ENCODE measurements around the gene CFAP74. TPM values are rescaled to one million over a fixed set of nuclear protein-coding genes. Genes with fewer than 3 reads are reported as not detected.

The CFAP74 gene
- polyA plus RNA-seq, 1 donor (not counting 4 experiments of a cell fraction or from before 2014, with no cell fraction given): not detected

DNA sequence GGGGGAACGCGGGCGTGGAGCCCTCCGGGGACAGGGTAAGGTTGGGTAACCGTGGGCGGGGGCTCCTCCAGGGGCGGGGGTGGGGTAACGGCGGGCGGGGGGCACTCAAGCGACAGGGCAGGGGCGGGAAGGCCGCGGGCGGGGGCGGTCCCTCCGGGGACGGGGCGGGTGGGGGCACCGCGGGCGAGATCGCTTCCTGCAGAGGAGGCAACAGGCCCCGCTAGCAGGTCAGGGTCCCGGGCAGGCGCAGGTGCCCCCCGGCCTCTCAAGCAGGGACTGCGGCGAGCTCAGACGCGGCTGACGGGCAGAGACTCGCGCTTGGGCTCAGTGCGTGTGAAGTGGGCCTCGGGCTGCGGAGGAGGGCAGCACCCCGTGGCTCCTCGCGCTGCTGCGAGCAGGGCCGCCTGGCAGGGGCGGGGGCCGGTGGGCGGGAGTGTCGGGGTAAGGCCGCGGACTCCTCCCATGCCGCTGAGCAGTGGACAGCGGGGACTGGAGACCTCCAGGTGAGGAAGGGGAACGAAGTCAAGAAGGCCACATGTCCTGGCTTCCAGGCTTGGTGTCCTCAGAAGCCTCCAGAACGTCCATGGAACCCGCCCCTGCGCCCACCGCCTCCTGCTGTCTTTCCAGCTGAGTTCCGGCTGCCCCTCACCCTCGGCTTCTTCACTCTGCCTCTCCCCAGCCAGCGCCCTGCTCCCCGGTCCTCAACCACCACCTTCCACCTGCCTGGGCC, 112.1 kb downstream of the CFAP74 start:
- Histone ChIP-seq H3K9ac (ENCODE audit: control insufficient read depth, extremely low read depth, insufficient read depth, low read length) (peak overlapping the region; percentile 84), H3K4me3 (ENCODE audit: control insufficient read depth in 2 of 3, extremely low read depth in 1 of 3, insufficient read depth in 2 of 3, low read depth in 1 of 3, low read length in 3 of 3) (peak overlapping the region; percentile 60 to 71 (median 61)), H3K4me2 (ENCODE audit: control insufficient read depth, extremely low read depth, insufficient read depth, low read depth, low read length) (peak overlapping the region; percentile 83), H4K20me1 (ENCODE audit: control insufficient read depth, extremely low read depth, insufficient read depth, low read length) (peaks cover 25% of the 10 kb centered on the region), H3K27me3 (ENCODE audit: control insufficient read depth, extremely low read depth, insufficient read depth, low read length) (peaks cover 5% of the 10 kb centered on the region), H3K79me2 (ENCODE audit: control insufficient read depth, insufficient read depth, low read length) (peaks cover 42% of the 10 kb centered on the region), H3K9me1 (ENCODE audit: control insufficient read depth, extremely low read depth, insufficient read depth, low read length) (peaks cover 7% of the 10 kb centered on the region), H3K27ac (ENCODE audit: control insufficient read depth, insufficient read depth, low read length) (peak overlapping the region; percentile 64), H2AFZ (ENCODE audit: control insufficient read depth, low read length) (peak overlapping the region; percentile 80), H3K4me1 (ENCODE audit: control insufficient read depth, extremely low read depth, insufficient read depth, low read length) (peaks cover 36% of the 10 kb centered on the region), H3K9me3 (ENCODE audit: control insufficient read depth, low read depth, low read length) (no peaks in the 10 kb centered on the region), H3K36me3 (ENCODE audit: control insufficient read depth in 2 of 2, extremely low read depth in 1 of 2, insufficient read depth in 2 of 2, low read length in 2 of 2) (no peaks in the 10 kb centered on the region)
- dilution Hi-C loops (cut with MboI; ENCODE audit: extremely low pct_ligation_motif_present, low sequenced_read_pairs): no loop called here
- FAIRE-seq: no peak
- no peak for TF ChIP-seq EZH2 (IDR thresholded peaks at IDR 0.05; ENCODE audit: low read length)
- DNase-seq (ENCODE audit: low read depth, low spot score): no peak

DNA sequence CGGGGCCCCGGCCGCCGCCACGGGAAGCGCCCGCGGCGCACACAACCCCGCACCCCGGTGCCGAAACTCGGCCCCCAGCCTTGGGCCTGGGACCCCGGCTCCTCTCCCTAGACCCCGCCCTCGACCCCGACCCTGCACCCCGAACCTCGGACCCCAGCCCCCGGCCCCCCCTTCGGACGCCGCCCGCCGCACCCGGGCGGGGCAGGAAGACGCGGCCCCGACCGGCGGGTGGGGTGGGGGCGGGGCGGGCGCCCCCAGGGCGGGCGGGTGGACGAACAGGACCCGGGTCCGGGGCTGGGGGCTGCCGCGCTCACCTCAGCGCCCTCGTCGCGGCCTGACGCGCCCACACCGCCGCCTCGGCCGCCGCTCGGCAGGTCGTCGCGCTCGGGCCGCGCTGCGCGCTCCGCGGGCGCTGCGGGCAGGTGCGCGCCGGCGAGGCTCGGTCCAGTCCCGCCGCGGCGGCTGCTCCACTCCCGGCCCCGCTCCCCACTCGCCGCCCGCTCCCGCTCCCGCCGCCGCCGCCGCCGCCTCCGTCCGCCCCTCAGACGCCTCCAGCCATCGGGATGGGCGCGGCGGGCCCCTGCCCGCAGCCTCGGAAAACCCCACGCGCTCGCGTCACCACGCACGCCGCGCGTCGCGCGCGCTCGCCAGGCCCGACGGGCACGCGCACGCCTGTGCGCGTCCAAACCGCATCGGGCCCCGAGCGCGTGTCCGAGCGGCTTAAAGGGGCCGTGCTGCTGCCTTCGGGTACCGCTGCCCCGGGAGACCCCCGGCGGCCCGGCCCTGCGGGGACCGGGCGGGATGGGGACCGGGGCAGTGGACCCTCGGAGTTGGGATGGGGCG, 112.9 kb downstream of the CFAP74 start, which contains the start of gene GNB1:
Gene GNB1 (minus strand): TSS at position 582 of the 843 bp plus-strand sequence. CDS start 65,634 bp downstream, outside the sequence.
- Histone ChIP-seq H3K4me2 (ENCODE audit: control insufficient read depth, extremely low read depth, insufficient read depth, low read depth, low read length) (peak within 1 kb of the TSS; percentile 83), H3K4me1 (ENCODE audit: control insufficient read depth, extremely low read depth, insufficient read depth, low read length) (peaks cover 36% of the 10 kb centered on the region), H3K9ac (ENCODE audit: control insufficient read depth, extremely low read depth, insufficient read depth, low read length) (peak within 1 kb of the TSS; percentile 84), H3K79me2 (ENCODE audit: control insufficient read depth, insufficient read depth, low read length) (peaks cover 50% of the 10 kb centered on the region), H3K9me3 (ENCODE audit: control insufficient read depth, low read depth, low read length) (no peaks in the 10 kb centered on the region), H3K36me3 (ENCODE audit: control insufficient read depth in 2 of 2, extremely low read depth in 1 of 2, insufficient read depth in 2 of 2, low read length in 2 of 2) (no peaks in the 10 kb centered on the region), H3K27me3 (ENCODE audit: control insufficient read depth, extremely low read depth, insufficient read depth, low read length) (peaks cover 5% of the 10 kb centered on the region), H3K27ac (ENCODE audit: control insufficient read depth, insufficient read depth, low read length) (peak within 1 kb of the TSS; percentile 72), H3K9me1 (ENCODE audit: control insufficient read depth, extremely low read depth, insufficient read depth, low read length) (peaks cover 7% of the 10 kb centered on the region), H4K20me1 (ENCODE audit: control insufficient read depth, extremely low read depth, insufficient read depth, low read length) (peaks cover 33% of the 10 kb centered on the region), H2AFZ (ENCODE audit: control insufficient read depth, low read length) (peak within 1 kb of the TSS; percentile 80), H3K4me3 (ENCODE audit: control insufficient read depth in 2 of 3, extremely low read depth in 1 of 3, insufficient read depth in 2 of 3, low read depth in 1 of 3, low read length in 3 of 3) (peak within 1 kb of the TSS; percentile 71 to 91 (median 89))
- dilution Hi-C loops (cut with MboI; ENCODE audit: extremely low pct_ligation_motif_present, low sequenced_read_pairs): no loop called here
- DNase-seq (ENCODE audit: low read depth, low spot score) (no peak), FAIRE-seq (no peak)
- TF ChIP-seq EZH2 (IDR thresholded peaks at IDR 0.05; ENCODE audit: low read length): no peak
- TF ChIP-seq, protein P1, sequence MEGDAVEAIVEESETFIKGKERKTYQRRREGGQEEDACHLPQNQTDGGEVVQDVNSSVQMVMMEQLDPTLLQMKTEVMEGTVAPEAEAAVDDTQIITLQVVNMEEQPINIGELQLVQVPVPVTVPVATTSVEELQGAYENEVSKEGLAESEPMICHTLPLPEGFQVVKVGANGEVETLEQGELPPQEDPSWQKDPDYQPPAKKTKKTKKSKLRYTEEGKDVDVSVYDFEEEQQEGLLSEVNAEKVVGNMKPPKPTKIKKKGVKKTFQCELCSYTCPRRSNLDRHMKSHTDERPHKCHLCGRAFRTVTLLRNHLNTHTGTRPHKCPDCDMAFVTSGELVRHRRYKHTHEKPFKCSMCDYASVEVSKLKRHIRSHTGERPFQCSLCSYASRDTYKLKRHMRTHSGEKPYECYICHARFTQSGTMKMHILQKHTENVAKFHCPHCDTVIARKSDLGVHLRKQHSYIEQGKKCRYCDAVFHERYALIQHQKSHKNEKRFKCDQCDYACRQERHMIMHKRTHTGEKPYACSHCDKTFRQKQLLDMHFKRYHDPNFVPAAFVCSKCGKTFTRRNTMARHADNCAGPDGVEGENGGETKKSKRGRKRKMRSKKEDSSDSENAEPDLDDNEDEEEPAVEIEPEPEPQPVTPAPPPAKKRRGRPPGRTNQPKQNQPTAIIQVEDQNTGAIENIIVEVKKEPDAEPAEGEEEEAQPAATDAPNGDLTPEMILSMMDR (optimal IDR thresholded peaks at IDR 0.05 in 1 of 3, IDR thresholded peaks at IDR 0.05 in 1 of 3, conservative IDR thresholded peaks at IDR 0.05 in 1 of 3; ENCODE audit: extremely low read depth in 1 of 3, insufficient read depth in 2 of 3, low read length in 3 of 3): no peak
